Measurements from ENCODE around the gene TUSC2.

The TUSC2 gene

DNA sequence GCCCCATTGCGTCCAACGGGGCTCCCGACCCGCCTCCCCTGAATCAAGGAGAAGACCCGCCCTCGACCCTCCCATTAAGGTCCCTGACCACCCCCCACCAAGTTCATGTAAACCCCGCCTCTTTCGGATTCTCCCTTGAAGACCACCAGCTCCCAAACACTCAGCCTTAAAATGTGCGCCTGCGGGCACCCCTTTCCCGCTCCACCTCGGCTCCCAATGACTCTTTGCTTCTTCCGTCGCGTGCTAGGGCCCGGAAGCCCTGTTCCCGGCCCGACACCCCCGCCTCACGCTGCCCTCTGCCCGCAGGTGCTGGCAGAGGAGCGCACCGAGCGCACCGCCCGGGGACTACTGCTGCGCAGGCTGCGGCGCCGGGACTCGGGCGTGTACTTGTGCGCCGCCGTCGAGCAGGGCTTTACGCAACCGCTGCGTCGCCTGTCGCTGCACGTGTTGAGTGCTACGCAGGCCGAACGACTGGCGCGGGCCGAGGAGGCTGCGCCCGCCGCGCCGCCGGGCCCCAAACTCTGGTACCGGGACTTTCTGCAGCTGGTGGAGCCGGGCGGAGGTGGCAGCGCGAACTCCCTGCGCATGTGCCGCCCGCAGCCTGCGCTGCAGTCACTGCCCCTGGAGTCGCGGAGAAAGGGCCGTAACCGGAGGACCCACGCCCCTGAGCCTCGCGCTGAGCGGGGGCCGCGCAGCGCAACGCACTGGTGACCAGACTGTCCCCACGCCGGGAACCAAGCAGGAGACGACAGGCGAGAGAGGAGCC is 51.8 kb downstream of the TUSC2 start:
- DNase-seq (ENCODE audit: low read depth in 2 of 2, low spot score in 1 of 2), result no peak

DNA sequence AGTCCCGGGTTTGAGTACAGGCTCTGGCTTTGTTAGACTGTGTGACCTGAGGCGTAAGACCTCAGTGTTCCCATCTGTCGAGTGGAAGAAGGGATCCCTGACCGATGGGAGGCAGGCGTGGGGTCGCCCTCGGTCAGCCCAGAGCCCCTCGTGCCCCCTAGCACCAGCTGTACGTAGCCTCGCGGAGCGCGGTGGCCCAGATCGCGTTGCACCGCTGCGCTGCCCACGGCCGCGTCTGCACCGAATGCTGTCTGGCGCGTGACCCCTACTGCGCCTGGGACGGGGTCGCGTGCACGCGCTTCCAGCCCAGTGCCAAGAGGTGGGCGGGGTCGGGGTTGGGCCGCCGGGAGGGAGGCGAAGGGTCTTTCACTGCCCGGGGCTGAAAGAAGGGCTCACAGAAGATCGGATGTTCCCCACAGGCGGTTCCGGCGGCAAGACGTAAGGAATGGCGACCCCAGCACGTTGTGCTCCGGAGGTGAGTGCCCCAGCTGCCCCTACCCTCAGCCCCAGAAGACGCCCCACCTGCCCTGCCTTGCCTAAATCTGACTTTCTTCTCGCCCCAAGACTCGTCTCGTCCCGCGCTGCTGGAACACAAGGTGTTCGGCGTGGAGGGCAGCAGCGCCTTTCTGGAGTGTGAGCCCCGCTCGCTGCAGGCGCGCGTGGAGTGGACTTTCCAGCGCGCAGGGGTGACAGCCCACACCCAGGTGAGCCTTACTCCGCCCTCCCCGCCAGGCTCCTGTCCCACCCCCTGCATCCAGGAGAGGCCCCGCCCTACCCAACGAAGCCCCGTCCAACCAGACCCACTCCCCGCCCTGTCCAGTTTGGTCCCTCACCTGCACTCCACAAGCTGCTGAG is 52.7 kb downstream of the TUSC2 start:
- DNase-seq (ENCODE audit: low read depth in 2 of 2, low spot score in 1 of 2), result no peak
